Testis (tissue), 3 donors: ENCODE measurements around the gene MRPL18. TPM values are rescaled to one million over a fixed set of nuclear protein-coding genes. Genes with fewer than 3 reads are reported as not detected.

ENCODE experiments used
- DNase-seq: peaks from one replicate; pipeline ENCODE4 v3.0.0-alpha.2; 2019
- H3K27ac ChIP-seq, 2 donors: fragments of 200-600 bp; sonication (generic); one replicate each; pipeline ENCODE4 v1.5.1; 2019
- H3K27me3 ChIP-seq: fragments of 200-600 bp; sonication (generic); one replicate; pipeline ENCODE4 v1.5.1; 2019
- H3K36me3 ChIP-seq: fragments of 200-600 bp; sonication (generic); one replicate; pipeline ENCODE4 v1.5.1; 2017; ENCODE audit warnings: low read depth; ENCODE audit errors: missing control alignments
- H3K4me1 ChIP-seq: fragments of 200-600 bp; sonication (generic); one replicate; pipeline ENCODE4 v1.5.1; 2019
- H3K4me3 ChIP-seq, 2 donors: fragments of 200-600 bp; sonication (generic); one replicate each; pipeline ENCODE4 v1.5.1; 2017 to 2019
- H3K9me3 ChIP-seq: fragments of 200-600 bp; sonication (generic); one replicate; pipeline ENCODE4 v1.5.1; 2017
- POLR2A ChIP-seq: fragments of 450-650 bp; IDR thresholded peaks from one replicate; pipeline ENCODE4 v1.6.1; 2017; ENCODE audit warnings: antibody characterized with exemption, mild to moderate bottlenecking, moderate library complexity
- WGBS, 2 donors: methylation state at CpG; one replicate each; pipeline ENCODE4 v1.1.5; 2018; 5-methylcytosine and 5-hydroxymethylcytosine counted together
- intact Hi-C: fragments of 100-400 bp; cut with DNase I; formaldehyde crosslinking; loops from one replicate; pipeline ENCODE4 v1.15.1; 2023; ENCODE audit warnings: low total_unique reads
- polyA plus RNA-seq: library from polyadenylated mRNA; stranded (reverse); fragments of 350-450 nt; fragmentation: Illumina TruSeq; extraction: RNeasy Lipid Tissue Mini Kit (QIAGEN cat#74804); gene quantifications from one replicate; pipeline ENCODE4 v1.2.3, GENCODE V29; 2014; ENCODE audit warnings: low read depth, low replicate concordance; ENCODE audit not compliant: insufficient read depth
- total RNA-seq, 2 donors: library from RNA; depleted of rRNA; stranded (reverse); fragments of >200 nt; gene quantifications; one replicate each; pipeline ENCODE4 v1.2.3, GENCODE V29; 2016
- TF ChIP-seq, protein P1 (sequence below), 3 experiments: fragments of 450-650 bp in 2 of 3; fragments of 200-600 bp in 1 of 3; sonication (generic) in 1 of 3; IDR thresholded peaks; one replicate each; pipeline ENCODE4 v1.5.1; 2016 to 2019; ENCODE audit warnings: antibody characterized with exemption in 3 of 3, mild to moderate bottlenecking in 2 of 3, moderate library complexity in 1 of 3

The MRPL18 gene
- total and polyA plus RNA-seq, 3 donors from 2014 or later: 60.3 to 73.9 (median 71.3) TPM

DNA sequence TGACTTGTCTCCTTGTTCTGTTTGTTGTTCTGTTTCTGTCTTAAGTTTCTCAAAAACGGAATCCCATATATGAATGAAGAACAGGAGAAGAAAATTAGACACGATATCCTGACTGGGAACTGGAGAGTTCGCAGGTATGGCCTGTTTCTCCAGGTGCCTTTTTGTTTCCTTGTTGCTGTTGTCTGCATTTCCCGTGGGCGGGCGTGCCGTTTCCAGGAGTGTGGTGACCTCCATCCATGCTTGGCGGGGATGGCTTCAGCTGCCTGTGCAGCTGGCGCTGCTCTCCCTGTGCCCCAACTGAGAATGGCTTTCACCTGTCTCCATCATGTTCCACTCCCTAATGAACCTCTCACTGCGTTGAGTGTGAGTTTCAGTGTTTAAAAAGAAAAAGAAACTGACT is 14.2 kb downstream of the MRPL18 start:
- intact Hi-C loops: no loop called here
- no peak for TF ChIP-seq POLR2A
- TF ChIP-seq, protein P1, sequence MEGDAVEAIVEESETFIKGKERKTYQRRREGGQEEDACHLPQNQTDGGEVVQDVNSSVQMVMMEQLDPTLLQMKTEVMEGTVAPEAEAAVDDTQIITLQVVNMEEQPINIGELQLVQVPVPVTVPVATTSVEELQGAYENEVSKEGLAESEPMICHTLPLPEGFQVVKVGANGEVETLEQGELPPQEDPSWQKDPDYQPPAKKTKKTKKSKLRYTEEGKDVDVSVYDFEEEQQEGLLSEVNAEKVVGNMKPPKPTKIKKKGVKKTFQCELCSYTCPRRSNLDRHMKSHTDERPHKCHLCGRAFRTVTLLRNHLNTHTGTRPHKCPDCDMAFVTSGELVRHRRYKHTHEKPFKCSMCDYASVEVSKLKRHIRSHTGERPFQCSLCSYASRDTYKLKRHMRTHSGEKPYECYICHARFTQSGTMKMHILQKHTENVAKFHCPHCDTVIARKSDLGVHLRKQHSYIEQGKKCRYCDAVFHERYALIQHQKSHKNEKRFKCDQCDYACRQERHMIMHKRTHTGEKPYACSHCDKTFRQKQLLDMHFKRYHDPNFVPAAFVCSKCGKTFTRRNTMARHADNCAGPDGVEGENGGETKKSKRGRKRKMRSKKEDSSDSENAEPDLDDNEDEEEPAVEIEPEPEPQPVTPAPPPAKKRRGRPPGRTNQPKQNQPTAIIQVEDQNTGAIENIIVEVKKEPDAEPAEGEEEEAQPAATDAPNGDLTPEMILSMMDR (IDR thresholded peaks at IDR 0.05): no peak
- no peaks in the 10 kb centered on the region for H3K36me3 ChIP-seq
- no peaks in the 10 kb centered on the region for H3K27me3 ChIP-seq
- no peak for DNase-seq
- no peaks in the 10 kb centered on the region for H3K9me3 ChIP-seq
- H3K27ac ChIP-seq: no peak overlapping the region
- WGBS, 2 donors: 87 to 92% methylated on average over 10 of the region's 10 CpGs
- no peaks in the 10 kb centered on the region for H3K4me1 ChIP-seq
- no peak overlapping the region for H3K4me3 ChIP-seq

DNA sequence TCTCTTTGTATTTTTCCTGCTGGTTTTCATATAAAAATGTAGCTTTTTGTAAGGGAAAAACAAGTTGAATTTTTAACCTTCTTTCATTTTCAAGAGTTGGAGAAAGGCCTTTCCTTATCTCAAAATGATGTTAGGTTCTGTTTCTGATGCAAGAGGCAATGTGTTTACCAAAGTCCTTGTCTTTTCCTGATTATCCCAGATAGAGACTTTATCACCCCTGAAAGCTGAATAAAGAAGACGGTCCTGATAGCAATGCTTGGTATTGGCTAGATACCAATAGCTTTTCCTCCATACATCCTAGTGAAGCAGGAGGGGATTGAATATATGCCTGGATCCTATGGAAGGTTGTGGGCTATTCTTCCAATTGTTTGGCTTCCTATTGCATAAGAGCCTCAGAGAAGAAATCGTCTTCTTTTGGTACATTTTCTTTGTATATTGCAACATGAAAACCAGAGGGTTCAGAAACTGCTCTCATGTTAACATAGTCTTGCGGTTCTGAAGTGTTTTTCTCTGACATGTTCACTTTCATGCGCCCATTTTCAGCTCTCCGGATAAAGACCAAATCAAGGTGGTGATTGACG is 15.3 kb downstream of the MRPL18 start:
- Histone ChIP-seq H3K27me3 (no peaks in the 10 kb centered on the region), H3K4me1 (no peaks in the 10 kb centered on the region), H3K9me3 (no peaks in the 10 kb centered on the region), H3K27ac (no peak overlapping the region), H3K4me3 (no peak overlapping the region), H3K36me3 (no peaks in the 10 kb centered on the region)
- DNase-seq: no peak
- no peak for TF ChIP-seq POLR2A
- TF ChIP-seq, protein P1 (IDR thresholded peaks at IDR 0.05): no peak
- intact Hi-C loops: no loop called here
- 92 to 94% methylated on average over 6 of the region's 6 CpGs for WGBS, 2 donors

DNA sequence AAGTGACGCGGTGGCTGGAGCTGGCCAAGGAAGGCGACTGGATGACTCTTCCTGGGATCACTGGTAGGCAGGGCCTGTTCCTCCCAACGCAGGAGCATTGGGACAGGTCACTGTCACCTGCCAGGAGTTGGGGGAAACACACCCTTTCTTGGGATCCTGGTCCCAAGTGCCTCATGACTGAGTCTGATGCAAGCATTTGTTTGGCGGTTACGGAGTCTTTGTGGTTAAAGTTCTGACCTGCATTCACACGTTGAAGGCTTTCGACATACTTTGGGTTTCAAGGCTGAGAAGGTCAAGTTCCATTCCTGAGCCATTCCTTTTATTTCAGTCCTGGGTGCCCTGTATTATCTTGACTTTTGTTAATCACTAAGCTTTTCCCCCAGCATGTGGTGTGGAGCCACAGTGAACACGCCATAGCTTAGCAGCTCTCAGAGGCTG is 15.8 kb downstream of the MRPL18 start:
- no peak for TF ChIP-seq POLR2A
- TF ChIP-seq, protein P1 (IDR thresholded peaks at IDR 0.05): no peak
- 91 to 93% methylated on average over 9 of the region's 9 CpGs for WGBS, 2 donors
- H3K27me3 ChIP-seq: no peaks in the 10 kb centered on the region
- H3K4me1 ChIP-seq: no peaks in the 10 kb centered on the region
- intact Hi-C loops: no loop called here
- no peaks in the 10 kb centered on the region for H3K9me3 ChIP-seq
- no peaks in the 10 kb centered on the region for H3K36me3 ChIP-seq
- no peak overlapping the region for H3K27ac ChIP-seq
- H3K4me3 ChIP-seq: no peak overlapping the region
- no peak for DNase-seq

DNA sequence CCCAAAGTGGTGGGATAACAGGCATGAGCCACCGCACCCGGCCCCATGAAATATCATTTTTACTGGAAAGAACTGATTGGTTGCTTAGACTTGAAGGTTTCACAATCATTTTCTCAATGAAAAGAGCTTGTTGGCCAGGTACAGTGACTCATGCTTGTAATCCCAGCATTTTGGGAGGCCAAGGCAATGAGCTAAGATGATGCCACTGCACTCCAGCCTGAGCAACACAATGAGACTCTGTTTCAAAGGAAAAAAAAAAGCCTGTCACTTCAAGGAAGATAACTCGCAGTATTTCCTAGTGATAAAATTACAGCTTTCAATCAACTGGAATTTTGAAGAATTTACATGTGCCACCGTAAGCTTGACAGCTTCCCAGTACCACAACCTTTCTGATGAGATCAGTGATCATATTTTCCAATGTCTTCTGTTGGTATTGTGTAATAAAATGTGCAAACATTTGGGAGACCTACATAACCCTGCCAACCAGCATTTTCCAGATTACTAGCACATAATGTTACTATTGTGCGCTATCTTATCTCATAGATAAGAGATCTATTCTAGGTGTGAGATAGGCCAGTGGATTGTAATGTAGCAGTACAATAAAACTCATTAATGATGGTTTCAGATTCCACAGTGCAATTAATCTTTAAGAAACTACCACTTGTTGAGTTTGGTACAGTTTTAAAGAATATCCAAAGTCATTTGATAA is 17.0 kb downstream of the MRPL18 start:
- H3K36me3 ChIP-seq: no peaks in the 10 kb centered on the region
- no peak for DNase-seq
- 82 to 86% methylated on average over 5 of the region's 5 CpGs for WGBS, 2 donors
- intact Hi-C loops: no loop called here
- no peaks in the 10 kb centered on the region for H3K27me3 ChIP-seq
- H3K4me1 ChIP-seq: no peaks in the 10 kb centered on the region
- no peak overlapping the region for H3K27ac ChIP-seq
- H3K4me3 ChIP-seq: no peak overlapping the region
- TF ChIP-seq, protein P1 (IDR thresholded peaks at IDR 0.05): no peak
- no peak for TF ChIP-seq POLR2A
- no peaks in the 10 kb centered on the region for H3K9me3 ChIP-seq

DNA sequence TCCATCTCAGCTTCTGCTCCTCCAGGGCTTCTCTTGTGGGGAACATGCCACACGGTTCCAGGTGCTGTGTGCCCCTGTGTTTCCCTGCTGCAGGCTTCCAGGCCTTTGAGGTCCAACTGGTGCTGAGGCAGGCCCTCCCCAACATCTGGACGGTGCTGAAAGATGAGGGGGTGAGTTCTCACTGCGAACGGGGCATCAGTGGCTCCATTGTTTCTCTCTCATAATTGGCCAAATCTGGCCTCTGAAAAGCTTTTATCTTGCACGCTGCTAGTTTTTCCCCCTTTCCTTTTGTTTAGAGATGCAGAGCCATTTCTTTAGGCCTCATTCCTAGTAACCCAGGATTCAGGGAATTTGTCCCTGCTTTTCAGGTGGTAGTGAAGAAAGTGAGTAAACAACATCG is 18.4 kb downstream of the MRPL18 start:
- intact Hi-C loops: no loop called here
- no peak for TF ChIP-seq POLR2A
- TF ChIP-seq, protein P1 (IDR thresholded peaks at IDR 0.05): no peak
- Histone ChIP-seq H3K36me3 (no peaks in the 10 kb centered on the region), H3K9me3 (no peaks in the 10 kb centered on the region), H3K27me3 (no peaks in the 10 kb centered on the region), H3K27ac (no peak overlapping the region), H3K4me3 (no peak overlapping the region), H3K4me1 (no peaks in the 10 kb centered on the region)
- DNase-seq: no peak
- WGBS, 2 donors: 88 to 93% methylated on average over 6 of the region's 6 CpGs
